Testis (tissue), 2 donors: ENCODE results near the gene NTM.

Experiments used
- POLR2A ChIP-seq: fragments of 450-650 bp; IDR thresholded peaks from one replicate; pipeline ENCODE4 v1.6.1; 2017; ENCODE audit warnings: antibody characterized with exemption, mild to moderate bottlenecking, moderate library complexity
- TF ChIP-seq, protein P1 (sequence below), 3 experiments: fragments of 450-650 bp in 2 of 3; fragments of 200-600 bp in 1 of 3; sonication (generic) in 1 of 3; IDR thresholded peaks; one replicate each; pipeline ENCODE4 v1.5.1; 2016 to 2019; ENCODE audit warnings: antibody characterized with exemption in 3 of 3, mild to moderate bottlenecking in 2 of 3, moderate library complexity in 1 of 3

DNA sequence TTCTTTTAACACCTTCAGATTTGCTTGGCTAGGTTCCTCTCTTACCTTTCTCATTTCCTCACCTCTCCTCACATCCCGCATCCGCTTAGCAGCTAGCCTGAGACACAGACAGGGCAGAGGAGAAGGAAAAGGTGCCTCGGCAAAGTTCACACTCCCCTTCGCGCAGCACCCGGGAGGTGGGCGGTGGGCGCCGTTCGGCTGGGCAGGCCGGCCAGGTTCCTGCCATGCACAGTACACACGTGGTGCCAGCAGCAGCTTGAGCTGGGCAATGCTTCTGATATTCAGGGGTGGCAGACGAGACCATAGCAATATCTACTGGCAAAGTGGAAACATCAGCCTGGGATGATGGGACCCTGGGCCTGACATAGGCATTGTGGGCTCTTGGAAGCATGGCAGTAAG is 3.3 kb downstream of the NTM start:
- no peak for TF ChIP-seq POLR2A
- TF ChIP-seq, protein P1, sequence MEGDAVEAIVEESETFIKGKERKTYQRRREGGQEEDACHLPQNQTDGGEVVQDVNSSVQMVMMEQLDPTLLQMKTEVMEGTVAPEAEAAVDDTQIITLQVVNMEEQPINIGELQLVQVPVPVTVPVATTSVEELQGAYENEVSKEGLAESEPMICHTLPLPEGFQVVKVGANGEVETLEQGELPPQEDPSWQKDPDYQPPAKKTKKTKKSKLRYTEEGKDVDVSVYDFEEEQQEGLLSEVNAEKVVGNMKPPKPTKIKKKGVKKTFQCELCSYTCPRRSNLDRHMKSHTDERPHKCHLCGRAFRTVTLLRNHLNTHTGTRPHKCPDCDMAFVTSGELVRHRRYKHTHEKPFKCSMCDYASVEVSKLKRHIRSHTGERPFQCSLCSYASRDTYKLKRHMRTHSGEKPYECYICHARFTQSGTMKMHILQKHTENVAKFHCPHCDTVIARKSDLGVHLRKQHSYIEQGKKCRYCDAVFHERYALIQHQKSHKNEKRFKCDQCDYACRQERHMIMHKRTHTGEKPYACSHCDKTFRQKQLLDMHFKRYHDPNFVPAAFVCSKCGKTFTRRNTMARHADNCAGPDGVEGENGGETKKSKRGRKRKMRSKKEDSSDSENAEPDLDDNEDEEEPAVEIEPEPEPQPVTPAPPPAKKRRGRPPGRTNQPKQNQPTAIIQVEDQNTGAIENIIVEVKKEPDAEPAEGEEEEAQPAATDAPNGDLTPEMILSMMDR (IDR thresholded peaks at IDR 0.05) = no peak
